ENCODE data around the gene ZDBF2. TPM values are rescaled to one million over a fixed set of nuclear protein-coding genes. Genes with fewer than 3 reads are reported as not detected.

The ZDBF2 gene
- total RNA-seq, 1 experiment from 2014 or later, result 31.8 TPM

GRCh38 chr2:206239157-206239556, 35.3 kb upstream of the ZDBF2 start:
- no peak for DNase-seq
- Histone ChIP-seq H2BK15ac (ENCODE audit: low read depth, low read length) (no peak overlapping the region), H2AFZ (ENCODE audit: low read length) (no peak overlapping the region), H3K27ac (ENCODE audit: insufficient read length, low read depth, low read length) (no peak overlapping the region), H3K79me2 (ENCODE audit: insufficient read depth, low read length) (no peaks in the 10 kb centered on the region), H4K20me1 (ENCODE audit: control insufficient read depth, insufficient read depth, insufficient read length) (no peaks in the 10 kb centered on the region), H2BK20ac (ENCODE audit: low read depth, low read length, poor library complexity, severe bottlenecking) (no peak overlapping the region), H3K14ac (ENCODE audit: insufficient read depth, low read length) (no peak overlapping the region), H2BK120ac (ENCODE audit: low read depth, low read length, poor library complexity, severe bottlenecking) (no peak overlapping the region), H3K27me3 (ENCODE audit: insufficient read depth, low read length) (no peaks in the 10 kb centered on the region), H3K9ac (ENCODE audit: extremely low read depth, insufficient read length, low read length) (no peak overlapping the region), H2BK5ac (ENCODE audit: insufficient read length, low read length) (no peak overlapping the region), H4K8ac (replicated peaks; ENCODE audit: insufficient read length, low read depth, low read length) (no peak overlapping the region), H3K4me2 (ENCODE audit: insufficient read depth, insufficient read length, low read length) (no peak overlapping the region), H3T11ph (ENCODE audit: low read length) (no peak overlapping the region), H3K56ac (ENCODE audit: insufficient read length, low read depth, low read length) (no peak overlapping the region), H4K5ac (ENCODE audit: insufficient read length, low read depth, low read length) (no peak overlapping the region), H2BK12ac (ENCODE audit: insufficient read length, low read depth, low read length) (no peak overlapping the region), H3K23ac (ENCODE audit: insufficient read length, low read depth, low read length) (no peak overlapping the region), H2AK5ac (ENCODE audit: insufficient read length, low read length) (no peak overlapping the region), H3K79me1 (ENCODE audit: insufficient read depth, low read depth, low read length, poor library complexity, severe bottlenecking) (no peaks in the 10 kb centered on the region), H4K91ac (ENCODE audit: insufficient read length, low read depth, low read length) (no peak overlapping the region), H3K4me1 (ENCODE audit: insufficient read depth, low read length) (no peaks in the 10 kb centered on the region), H3K9me3 (ENCODE audit: control insufficient read depth, low read depth, low read length) (no peaks in the 10 kb centered on the region), H3K4ac (ENCODE audit: low read depth, low read length) (no peak overlapping the region), H3K23me2 (ENCODE audit: insufficient read length, low read depth, low read length, poor library complexity, severe bottlenecking) (no peaks in the 10 kb centered on the region), H3K18ac (ENCODE audit: insufficient read length, low read depth, low read length) (no peak overlapping the region)
- H3K27ac Mint-ChIP-seq, result no peak overlapping the region
- peaks cover 25 to 28% of the 10 kb centered on the region in 2 experiments for H3K9me3 Mint-ChIP-seq
- peaks cover 0 to 23% (median 2%) of the 10 kb centered on the region in 3 experiments; a peak in 2 of 7 replicates for H3K36me3 Mint-ChIP-seq (ENCODE audit: insufficient read depth in 1 of 3, low read depth in 3 of 3)
- no peak for TF ChIP-seq CTCF (conservative IDR thresholded peaks at IDR 0.05)
- H3K4me1 Mint-ChIP-seq, result peaks cover 0 to 7% of the 10 kb centered on the region in 2 experiments; a peak in 1 of 4 replicates
- no peak overlapping the region for H3K4me3 Mint-ChIP-seq
- H3K27me3 Mint-ChIP-seq (ENCODE audit: low read depth), result 0 out of 2 replicates have a peak, but pooled peaks cover 2% of the 10 kb centered on the region

All from H9 (cell line).